GM19463 (cell line): ENCODE results near the gene HMGXB4.

Source experiments
- ATAC-seq: cut with Tn5 transposase; IDR thresholded peaks from one replicate; pipeline ENCODE4 v1.9.1; 2021; ENCODE audit warnings: mild to moderate bottlenecking, moderate library complexity; ENCODE audit not compliant: unreplicated experiment

HMGXB4 gene

GRCh38 chr22:35257002-35257320 lies 332 bp upstream of the HMGXB4 start:
- ATAC-seq: peak; percentile 13

- ATAC-seq: no peak
Observed at GRCh38 chr22:35258191-35258988, 1.1 kb downstream of the HMGXB4 start.

GRCh38 chr22:35264986-35265385 lies 7.7 kb downstream of the HMGXB4 start:
- ATAC-seq: no peak

- ATAC-seq: no peak
Observed at GRCh38 chr22:35266277-35266676, 9.0 kb downstream of the HMGXB4 start.

- no peak for ATAC-seq
Observed at GRCh38 chr22:35269630-35270029, 12.3 kb downstream of the HMGXB4 start.

GRCh38 chr22:35274154-35274871 lies 17.0 kb downstream of the HMGXB4 start:
- ATAC-seq: no peak

GRCh38 chr22:35275580-35275979 lies 18.3 kb downstream of the HMGXB4 start:
- no peak for ATAC-seq

- no peak for ATAC-seq
Observed at GRCh38 chr22:35276019-35276418, 18.7 kb downstream of the HMGXB4 start.

GRCh38 chr22:35288116-35288515 lies 30.8 kb downstream of the HMGXB4 start:
- no peak for ATAC-seq

GRCh38 chr22:35292786-35293185 lies 35.5 kb downstream of the HMGXB4 start:
- no peak for ATAC-seq

GRCh38 chr22:35296051-35296450 lies 38.8 kb downstream of the HMGXB4 start:
- no peak for ATAC-seq

- ATAC-seq: no peak
Observed at GRCh38 chr22:35299217-35299672, 42.0 kb downstream of the HMGXB4 start.

GRCh38 chr22:35299673-35300499 lies 42.6 kb downstream of the HMGXB4 start, which contains the start of gene TOM1:
Gene TOM1, plus strand, starts transcription at chr22:35299894. Its CDS starts 35 bp downstream, at chr22:35299929.
- ATAC-seq: peak; percentile 96

GRCh38 chr22:35301372-35301874 lies 44.1 kb downstream of the HMGXB4 start:
- ATAC-seq: no peak

- ATAC-seq: no peak
Observed at GRCh38 chr22:35303029-35303624, 45.8 kb downstream of the HMGXB4 start.

GRCh38 chr22:35305525-35306070 lies 48.3 kb downstream of the HMGXB4 start:
- no peak for ATAC-seq

- ATAC-seq: no peak
Observed at GRCh38 chr22:35306350-35306967, 49.2 kb downstream of the HMGXB4 start.

- no peak for ATAC-seq
Observed at GRCh38 chr22:35307372-35307771, 50.1 kb downstream of the HMGXB4 start.

GRCh38 chr22:35307892-35308291 lies 50.6 kb downstream of the HMGXB4 start:
- ATAC-seq: no peak

- peak; percentile 51 for ATAC-seq
Observed at GRCh38 chr22:35308480-35309021, 51.3 kb downstream of the HMGXB4 start.
